GM19467 (cell line): Measurements from ENCODE around the gene LYSMD3.

Source experiments
- ATAC-seq: cut with Tn5 transposase; IDR thresholded peaks from one replicate; pipeline ENCODE4 v1.9.1; 2021; ENCODE audit warnings: mild to moderate bottlenecking, moderate library complexity; ENCODE audit not compliant: unreplicated experiment

Gene LYSMD3

DNA sequence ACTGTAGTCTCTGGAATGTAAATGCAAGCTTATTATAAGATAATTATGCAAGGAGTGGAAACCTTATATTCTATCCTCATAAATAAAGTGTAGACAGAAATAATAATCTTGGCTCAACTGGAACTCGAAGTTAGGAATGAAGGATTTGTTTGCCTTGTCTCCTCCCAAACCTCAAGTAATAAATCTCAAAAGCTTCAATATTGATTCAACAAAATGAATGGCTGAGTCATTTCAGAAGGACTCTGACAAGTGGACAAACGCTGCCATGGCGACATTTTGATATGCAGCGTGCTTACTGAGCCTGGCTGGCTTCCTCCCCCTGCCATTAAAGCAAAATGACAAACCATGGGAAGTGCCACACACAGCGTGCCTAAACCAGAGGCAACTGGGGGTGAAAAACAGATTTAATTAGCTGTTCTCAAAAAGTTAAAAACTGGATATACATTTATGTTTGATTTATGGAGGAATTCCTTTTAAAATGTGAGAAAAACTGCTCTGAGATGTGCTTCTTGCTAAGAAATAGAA is 18.7 kb upstream of the LYSMD3 start:
- no peak for ATAC-seq

DNA sequence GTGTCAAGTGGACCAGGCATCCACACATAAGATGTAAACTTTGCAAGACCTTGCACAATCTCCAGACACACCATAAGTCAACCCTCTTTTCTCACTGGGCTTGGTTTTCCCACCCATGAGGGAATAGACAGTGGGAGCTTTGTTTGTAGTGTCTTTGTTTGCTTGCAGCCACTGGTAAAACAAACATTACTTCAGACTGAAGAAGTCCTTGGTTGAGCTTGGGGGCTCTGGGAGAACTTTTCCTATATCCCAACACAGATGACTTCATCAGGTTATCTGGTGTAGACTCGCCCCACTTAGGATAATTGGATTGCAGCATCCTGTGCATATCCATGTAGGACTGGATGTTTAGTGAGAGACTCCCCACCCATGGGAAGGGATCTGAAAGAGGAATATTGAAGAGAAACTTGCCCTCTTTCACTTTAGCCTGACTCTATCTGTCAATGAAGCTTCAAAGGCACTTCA is 17.7 kb upstream of the LYSMD3 start:
- no peak for ATAC-seq

DNA sequence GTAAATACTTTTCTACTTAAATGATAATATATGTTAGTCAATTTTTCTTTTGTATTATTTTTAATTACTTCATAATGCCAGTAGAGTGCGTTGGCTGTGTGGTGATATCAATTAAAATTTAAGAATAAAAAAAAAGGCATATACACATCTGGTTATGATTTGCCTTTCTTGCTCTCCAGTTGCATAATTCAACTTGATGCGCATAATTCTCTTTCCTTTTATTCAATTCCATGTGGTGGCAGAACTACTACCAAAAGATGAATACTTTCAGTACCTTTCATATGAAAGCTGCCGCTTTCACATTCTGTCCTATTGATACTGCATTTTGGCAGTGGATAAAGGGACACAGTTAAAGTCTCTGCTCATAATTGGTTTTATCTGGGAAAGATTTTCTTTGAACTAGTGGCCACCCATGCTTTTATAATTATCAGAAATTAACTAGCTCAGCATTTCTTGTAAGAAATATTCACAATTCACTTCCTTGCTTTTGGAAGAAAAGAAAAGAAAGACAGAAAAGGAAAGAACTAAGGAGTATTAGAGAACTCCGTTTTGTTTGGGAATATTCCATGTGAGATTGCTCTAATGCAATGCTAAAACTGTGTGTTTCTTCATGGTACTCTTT is 16.9 kb upstream of the LYSMD3 start:
- no peak for ATAC-seq

- ATAC-seq: no peak
Observed at GRCh38 chr5:90545511-90545910, 16.1 kb upstream of the LYSMD3 start.

DNA sequence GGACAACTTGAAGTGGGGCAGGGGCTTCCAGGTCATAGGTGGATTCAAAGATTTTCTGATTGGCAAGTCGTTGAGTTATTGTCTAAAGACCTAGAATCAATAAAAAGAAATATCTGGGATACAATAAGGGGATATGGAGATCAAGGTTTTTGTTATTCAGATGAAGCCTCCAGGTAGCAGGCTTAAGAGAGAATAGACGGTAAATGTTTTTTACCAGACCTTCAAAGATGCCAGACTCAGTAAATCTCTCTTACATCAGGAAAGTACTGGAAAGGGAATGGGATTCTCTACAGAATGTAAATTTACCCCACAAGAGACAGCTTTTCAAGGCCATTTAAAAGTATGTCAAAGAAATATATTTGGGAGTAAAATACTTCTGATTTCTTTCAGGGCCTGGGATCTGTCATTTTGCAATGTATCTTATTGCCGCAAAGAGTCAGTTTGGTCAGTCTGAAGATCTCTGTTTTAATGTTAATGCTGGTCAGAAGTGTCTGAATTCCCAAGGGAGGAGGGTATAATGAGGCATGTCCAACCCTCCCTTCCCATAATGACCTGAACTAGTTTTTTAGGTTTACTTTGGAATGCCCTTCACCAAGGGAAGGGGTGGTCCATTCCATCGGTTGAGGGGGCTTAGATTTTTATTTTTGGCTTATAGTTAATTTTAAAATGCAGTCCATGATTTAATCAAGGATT is 13.6 kb upstream of the LYSMD3 start:
- no peak for ATAC-seq

DNA sequence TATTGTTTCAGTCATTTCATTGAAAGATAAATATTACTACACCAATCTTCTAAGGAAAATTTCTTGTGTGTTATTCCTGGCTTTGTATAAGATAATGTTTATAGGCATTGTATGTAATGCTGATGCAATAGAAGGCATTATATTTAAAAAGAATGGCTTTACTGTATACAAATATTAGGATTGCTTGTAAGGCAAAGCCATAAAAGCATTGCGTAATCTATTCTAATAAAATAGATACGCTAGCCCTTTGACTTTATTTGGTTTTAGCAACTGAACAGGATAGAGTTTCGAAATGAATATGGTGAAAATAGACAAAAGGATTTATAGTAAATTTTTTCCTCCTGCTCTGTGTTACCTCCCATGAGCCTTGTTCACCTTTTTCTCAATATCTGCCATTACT is 5.5 kb upstream of the LYSMD3 start:
- ATAC-seq: no peak

DNA sequence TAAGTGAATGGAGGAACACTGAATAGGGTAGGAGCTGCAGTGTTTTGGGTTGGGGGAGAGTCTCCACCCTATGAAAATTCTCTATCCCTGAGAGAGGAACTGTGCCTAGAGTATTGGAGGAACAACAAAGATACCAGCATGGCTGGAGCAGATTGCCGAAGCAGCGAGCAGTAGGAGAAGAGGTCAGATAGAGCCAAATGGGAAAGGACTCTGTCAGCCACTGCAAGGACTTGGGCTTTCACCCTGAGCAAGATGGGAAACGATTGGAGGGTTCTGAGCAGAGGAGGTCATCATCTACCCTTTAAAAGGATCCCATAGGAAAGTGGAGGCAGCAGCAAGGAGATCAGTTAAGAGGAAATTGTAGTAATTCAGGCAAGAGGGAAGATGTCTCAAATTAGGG is 4.4 kb upstream of the LYSMD3 start:
- no peak for ATAC-seq

DNA sequence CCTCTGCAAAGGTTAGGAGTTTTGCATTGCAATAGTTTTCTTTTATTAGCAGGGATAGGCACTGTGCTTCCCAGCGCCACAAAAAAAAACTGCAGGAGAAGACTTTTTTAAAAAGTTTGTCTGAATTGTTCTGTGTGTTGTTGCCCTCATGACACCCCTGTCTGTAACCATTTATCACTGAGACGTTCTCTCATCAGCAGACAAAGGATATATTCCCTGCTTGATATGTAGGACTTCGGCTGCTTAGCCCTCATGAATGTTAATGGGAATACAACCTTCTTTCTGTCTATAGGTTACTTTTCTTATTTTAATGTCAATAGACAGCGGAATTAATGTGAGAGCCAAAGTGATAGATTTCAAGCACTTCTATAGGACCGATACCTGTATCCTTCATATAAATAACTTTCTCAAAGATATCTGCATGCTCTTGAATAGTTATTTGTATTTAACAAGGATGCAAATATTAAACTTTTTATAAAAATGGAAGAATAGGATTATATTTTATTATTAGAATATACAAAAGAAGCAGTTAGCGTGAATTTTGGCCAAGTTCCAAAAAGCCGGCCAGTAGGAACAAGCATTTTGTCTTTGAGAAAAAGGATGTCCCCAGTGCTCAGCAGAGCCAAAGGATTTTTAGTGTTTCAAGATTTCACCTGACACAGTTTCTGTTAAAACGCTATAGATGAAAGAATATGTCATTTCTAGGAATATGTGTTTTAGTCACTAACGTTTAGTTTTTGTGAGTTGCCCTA is 1.5 kb upstream of the LYSMD3 start:
- no peak for ATAC-seq

DNA sequence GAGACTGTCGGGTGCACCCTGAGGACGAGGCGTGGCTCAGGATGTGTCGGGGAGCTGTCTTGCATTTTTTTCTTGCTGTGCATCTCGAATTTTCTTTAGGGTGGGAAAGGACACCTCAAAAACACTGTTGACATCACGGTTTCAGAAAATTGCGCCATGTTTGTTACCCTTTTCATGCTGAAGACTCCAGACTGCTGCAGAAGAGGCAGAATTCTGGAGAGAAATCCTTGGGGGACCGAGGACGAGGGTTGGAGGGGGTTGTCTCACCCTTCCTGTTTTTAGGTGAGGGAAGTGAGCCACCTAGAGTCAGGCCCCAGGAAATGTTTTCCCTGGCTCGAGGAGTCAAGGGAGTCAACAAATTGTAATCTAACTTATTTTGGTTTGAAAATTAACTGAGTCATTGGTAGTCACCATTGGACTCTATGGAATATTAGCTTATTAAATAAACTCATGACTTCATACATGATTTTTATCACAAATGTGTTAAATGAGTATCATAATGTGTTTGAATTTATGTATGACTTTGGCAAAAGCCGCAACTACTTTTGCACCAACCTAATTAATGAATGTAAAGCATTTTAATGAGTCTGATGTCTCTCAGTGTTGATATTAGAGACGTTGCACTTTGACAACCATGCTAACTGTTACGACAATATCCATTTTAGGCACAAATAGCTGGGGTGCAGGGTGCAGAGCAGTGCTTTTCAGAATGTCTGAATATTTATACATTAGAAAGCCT is 724 bp upstream of the LYSMD3 start:
- ATAC-seq: peak; percentile 41

- no peak for ATAC-seq
Observed at GRCh38 chr5:90528601-90529193, 687 bp downstream of the LYSMD3 start.

DNA sequence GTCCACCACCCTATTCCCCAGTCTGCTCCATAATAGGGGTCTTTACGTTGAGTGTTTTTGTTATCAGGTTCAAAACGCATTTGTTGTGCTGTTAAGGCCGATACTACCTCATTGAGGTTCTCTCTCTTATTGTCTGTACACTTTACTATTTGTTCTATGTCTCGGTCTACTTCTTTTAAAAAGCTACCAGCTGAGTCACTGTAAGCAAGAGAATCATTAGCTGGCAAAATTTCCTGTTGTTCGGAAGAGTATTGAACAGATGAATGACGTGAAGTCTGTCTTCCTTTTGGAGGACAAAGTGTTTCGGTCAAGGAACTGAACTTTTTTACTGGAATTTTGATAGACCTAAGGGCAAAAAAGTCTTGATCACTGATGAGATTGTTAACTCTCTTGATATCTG is 10.3 kb downstream of the LYSMD3 start:
- ATAC-seq: no peak

DNA sequence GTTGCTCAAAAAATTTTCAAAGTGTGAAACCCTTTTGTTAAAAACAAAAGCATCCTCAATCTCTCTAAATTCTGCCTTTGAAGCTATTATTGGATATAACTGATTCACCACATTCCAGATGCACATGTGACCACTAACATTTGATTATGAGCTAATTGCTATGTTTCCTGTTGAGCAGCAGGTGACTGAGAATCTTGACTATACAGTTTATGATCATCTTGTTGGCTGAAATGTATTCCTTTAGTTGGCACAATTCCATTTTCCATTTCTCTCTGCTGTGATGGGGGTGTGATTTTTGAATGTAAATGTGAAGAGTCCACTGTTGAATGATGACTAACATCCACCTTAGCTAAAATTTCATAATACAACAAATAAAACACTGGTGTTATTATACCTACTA is 10.7 kb downstream of the LYSMD3 start:
- no peak for ATAC-seq

GRCh38 chr5:90514520-90514919 is 14.9 kb downstream of the LYSMD3 start:
- no peak for ATAC-seq

- ATAC-seq: no peak
Observed at GRCh38 chr5:90510438-90510837, 18.9 kb downstream of the LYSMD3 start.

DNA sequence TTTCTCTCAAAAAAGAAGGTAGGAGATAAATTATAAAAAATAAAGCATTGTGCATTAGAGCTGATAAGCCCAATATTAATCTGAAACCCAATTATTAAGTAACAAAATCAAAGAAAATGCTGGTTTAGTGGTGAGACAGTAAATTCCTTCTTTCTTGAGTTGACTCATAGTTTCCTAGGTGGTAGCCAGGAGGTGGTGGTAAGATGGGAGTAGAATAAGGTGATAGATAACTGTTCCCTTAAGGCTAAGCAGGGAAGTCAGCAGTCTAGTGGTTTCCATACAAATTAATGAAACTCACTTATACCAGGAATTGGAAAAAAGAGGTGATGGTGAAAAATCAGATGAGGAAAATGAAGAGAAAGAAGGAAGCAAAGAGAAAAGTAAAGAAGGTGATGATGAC is 23.2 kb downstream of the LYSMD3 start:
- no peak for ATAC-seq

GRCh38 chr5:90504743-90505142 is 24.6 kb downstream of the LYSMD3 start:
- ATAC-seq: no peak

GRCh38 chr5:90503596-90503995 is 25.8 kb downstream of the LYSMD3 start:
- no peak for ATAC-seq

- ATAC-seq: no peak
Observed at GRCh38 chr5:90495146-90495545, 34.2 kb downstream of the LYSMD3 start.

DNA sequence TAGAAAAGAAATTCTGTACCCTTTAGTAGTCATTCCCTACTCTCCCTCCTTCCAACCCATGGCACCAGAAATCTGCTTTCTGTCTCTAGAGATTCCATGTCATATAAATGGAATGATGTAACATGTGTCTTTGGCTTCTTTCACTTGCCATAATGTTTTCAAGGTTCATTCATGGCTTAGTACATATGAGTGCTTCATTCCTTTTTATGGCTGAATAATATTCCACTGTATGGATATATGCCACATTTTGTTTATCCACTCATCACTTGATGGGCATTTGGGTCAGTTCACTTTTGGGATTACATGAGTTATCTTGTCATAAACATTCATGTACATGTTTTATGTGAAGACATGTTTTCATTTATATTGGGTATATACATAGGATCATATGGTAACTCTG is 35.3 kb downstream of the LYSMD3 start:
- ATAC-seq: no peak

- no peak for ATAC-seq
Observed at GRCh38 chr5:90488791-90489190, 40.6 kb downstream of the LYSMD3 start.

DNA sequence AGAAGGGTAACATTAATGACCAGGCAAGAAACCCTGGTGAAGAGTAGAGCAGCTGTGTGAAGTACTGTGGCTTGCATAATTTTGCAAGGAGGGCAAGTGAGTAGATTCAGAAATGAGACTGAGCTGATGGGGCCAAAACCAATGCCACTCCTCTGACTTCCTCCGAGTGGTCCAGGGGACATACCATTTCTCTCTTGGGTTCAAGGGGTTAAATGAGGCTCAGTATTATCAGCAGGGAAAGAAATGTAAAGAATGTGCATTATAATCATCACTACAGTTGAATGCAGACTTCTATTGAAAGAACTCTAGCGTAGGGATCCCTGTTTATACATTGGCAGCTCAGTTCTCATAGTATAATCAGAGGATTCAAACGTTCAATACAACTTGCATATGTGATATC is 44.8 kb downstream of the LYSMD3 start:
- no peak for ATAC-seq
